Nephron progenitor cell (in vitro differentiated cells): ENCODE data around the gene GZMH.

Source experiments
- DNase-seq: peaks from one replicate; pipeline ENCODE4 v3.0.0; 2021
- H3K27ac Mint-ChIP-seq: 2 replicates; pipeline ENCODE4 v1.8.0; 2021; ENCODE audit warnings: mild to moderate bottlenecking, moderate library complexity, mixed read lengths
- H3K27me3 Mint-ChIP-seq: 2 replicates; pipeline ENCODE4 v1.8.0; 2021; ENCODE audit warnings: mild to moderate bottlenecking, low read depth, mixed read lengths; ENCODE audit not compliant: poor library complexity
- H3K36me3 Mint-ChIP-seq: 2 replicates; pipeline ENCODE4 v1.8.0; 2021; ENCODE audit warnings: low read depth, mixed read lengths
- H3K4me1 Mint-ChIP-seq: 2 replicates; pipeline ENCODE4 v1.8.0; 2021; ENCODE audit warnings: mixed read lengths
- H3K4me3 Mint-ChIP-seq: 2 replicates; pipeline ENCODE4 v1.8.0; 2021; ENCODE audit warnings: mild to moderate bottlenecking, moderate library complexity, mixed read lengths
- H3K9me3 Mint-ChIP-seq: 2 replicates; pipeline ENCODE4 v1.8.0; 2021; ENCODE audit warnings: mild to moderate bottlenecking, moderate library complexity, mixed read lengths
- TF ChIP-seq, protein P1 (sequence below): fragments of 200-600 bp; sonication (generic); IDR thresholded peaks from 2 replicates; pipeline ENCODE4 v1.5.0; 2021; ENCODE audit warnings: antibody characterized with exemption

Gene GZMH

GRCh38 chr14:24578558-24578957 is 30.9 kb downstream of the GZMH start:
- H3K4me3 Mint-ChIP-seq, result no peak overlapping the region
- H3K36me3 Mint-ChIP-seq, result no peaks in the 10 kb centered on the region

DNA sequence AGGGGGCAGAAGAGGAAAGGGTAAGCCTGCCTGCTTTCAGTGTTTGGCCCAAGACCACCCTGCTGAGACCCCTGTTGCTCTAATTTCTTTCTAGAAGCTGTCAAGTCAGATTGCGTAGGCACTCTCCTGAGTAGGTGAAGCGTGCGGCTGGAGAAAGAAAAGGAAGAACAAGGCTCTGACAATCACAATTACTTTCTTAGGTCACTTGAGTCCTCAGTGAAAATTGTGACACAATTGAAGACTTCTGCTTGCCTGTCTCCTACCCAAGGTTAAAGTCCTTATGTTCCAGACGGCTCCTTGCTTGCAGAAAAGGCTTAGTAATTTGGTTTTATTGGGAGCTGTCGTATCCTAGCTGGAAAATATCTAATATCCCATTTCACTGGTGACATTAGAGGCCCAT is 32.7 kb downstream of the GZMH start:
- Mint-ChIP-seq H3K4me1 (no peaks in the 10 kb centered on the region), H3K27me3 (peaks cover 3% of the 10 kb centered on the region), H3K4me3 (no peak overlapping the region), H3K27ac (no peak overlapping the region), H3K36me3 (no peaks in the 10 kb centered on the region), H3K9me3 (no peaks in the 10 kb centered on the region)
- DNase-seq, result no peak
- TF ChIP-seq, protein P1, sequence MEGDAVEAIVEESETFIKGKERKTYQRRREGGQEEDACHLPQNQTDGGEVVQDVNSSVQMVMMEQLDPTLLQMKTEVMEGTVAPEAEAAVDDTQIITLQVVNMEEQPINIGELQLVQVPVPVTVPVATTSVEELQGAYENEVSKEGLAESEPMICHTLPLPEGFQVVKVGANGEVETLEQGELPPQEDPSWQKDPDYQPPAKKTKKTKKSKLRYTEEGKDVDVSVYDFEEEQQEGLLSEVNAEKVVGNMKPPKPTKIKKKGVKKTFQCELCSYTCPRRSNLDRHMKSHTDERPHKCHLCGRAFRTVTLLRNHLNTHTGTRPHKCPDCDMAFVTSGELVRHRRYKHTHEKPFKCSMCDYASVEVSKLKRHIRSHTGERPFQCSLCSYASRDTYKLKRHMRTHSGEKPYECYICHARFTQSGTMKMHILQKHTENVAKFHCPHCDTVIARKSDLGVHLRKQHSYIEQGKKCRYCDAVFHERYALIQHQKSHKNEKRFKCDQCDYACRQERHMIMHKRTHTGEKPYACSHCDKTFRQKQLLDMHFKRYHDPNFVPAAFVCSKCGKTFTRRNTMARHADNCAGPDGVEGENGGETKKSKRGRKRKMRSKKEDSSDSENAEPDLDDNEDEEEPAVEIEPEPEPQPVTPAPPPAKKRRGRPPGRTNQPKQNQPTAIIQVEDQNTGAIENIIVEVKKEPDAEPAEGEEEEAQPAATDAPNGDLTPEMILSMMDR, result no peak

More at GRCh38 chr14:24578558-24578957, 30.9 kb downstream of the GZMH start:
- Mint-ChIP-seq H3K27ac (no peak overlapping the region), H3K27me3 (peaks cover 7% of the 10 kb centered on the region), H3K4me1 (no peaks in the 10 kb centered on the region), H3K9me3 (peaks cover 8% of the 10 kb centered on the region)
- TF ChIP-seq, protein P1, result no peak
- no peak for DNase-seq

DNA sequence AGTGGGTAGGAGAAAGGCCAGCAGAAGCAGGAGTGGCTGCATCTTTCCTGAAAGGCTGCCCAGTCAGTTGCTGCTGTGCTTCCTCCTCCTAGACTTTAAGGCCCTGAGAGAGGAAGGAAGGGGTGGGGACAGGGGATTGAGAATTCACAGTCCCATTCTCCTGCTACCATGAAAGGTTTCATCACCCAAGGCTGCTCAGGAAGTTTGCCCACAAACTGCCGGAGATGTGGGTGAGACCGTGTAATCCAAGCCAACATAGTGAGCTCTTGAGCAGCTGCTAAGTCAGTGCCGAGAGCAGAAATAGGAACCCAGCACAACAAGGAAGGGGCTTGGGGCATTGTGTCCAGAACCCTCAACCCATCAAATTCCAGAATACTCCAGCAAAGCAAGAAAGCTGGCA is 33.3 kb downstream of the GZMH start, which contains the start of gene CTSG:
Gene CTSG (minus strand): TSS at position 69 of the 400 bp plus-strand sequence. CDS start 27 bp downstream, at position 42.
- H3K36me3 Mint-ChIP-seq, result no peaks in the 10 kb centered on the region
- TF ChIP-seq, protein P1, result no peak
- H3K4me3 Mint-ChIP-seq, result no peak within 1 kb of the TSS
- no peaks in the 10 kb centered on the region for H3K9me3 Mint-ChIP-seq
- H3K4me1 Mint-ChIP-seq, result no peaks in the 10 kb centered on the region
- H3K27me3 Mint-ChIP-seq, result no peaks in the 10 kb centered on the region
- no peak within 1 kb of the TSS for H3K27ac Mint-ChIP-seq
- DNase-seq, result no peak

DNA sequence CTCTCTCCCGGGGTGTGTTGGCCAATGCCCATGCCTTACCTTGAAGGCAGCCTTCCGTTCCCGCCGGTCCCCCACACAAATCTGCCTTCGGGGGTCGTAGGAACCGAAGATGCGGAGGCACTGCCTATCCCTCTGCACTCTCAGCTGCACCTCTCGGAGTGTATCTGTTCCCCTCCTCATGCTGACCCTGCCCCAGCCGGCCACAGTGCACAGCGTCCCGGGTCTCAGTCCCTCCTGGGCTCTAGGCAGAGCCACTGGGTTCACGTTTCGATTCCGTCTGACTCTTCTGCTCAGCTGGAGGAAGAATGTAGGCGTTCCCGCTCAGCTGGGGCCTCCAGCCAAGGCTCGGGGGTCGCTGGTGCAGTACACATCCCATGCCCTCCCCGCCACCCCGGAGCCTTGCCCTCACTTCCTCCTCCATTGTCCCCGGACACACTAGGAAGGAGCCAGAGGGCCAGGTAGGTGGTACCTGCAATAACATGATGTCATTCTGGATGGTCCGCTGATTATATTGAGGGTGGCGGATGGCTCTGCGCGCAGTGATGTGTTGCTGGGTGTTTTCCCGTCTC is 35.2 kb downstream of the GZMH start:
- DNase-seq, result no peak
- H3K4me1 Mint-ChIP-seq, result no peaks in the 10 kb centered on the region
- H3K36me3 Mint-ChIP-seq, result no peaks in the 10 kb centered on the region
- no peak overlapping the region for H3K27ac Mint-ChIP-seq
- TF ChIP-seq, protein P1, result no peak
- no peaks in the 10 kb centered on the region for H3K27me3 Mint-ChIP-seq
- peaks cover under 1% of the 10 kb centered on the region for H3K9me3 Mint-ChIP-seq
- H3K4me3 Mint-ChIP-seq, result no peak overlapping the region

- Mint-ChIP-seq H3K36me3 (no peaks in the 10 kb centered on the region), H3K9me3 (peaks cover 40% of the 10 kb centered on the region), H3K4me3 (no peak overlapping the region), H3K27ac (no peak overlapping the region), H3K4me1 (no peaks in the 10 kb centered on the region), H3K27me3 (no peaks in the 10 kb centered on the region)
- no peak for DNase-seq
- TF ChIP-seq, protein P1, result no peak
These were observed 43.2 kb downstream of the GZMH start for GRCh38 chr14:24566318-24566717.

- no peaks in the 10 kb centered on the region for H3K36me3 Mint-ChIP-seq
- peaks cover 40% of the 10 kb centered on the region for H3K9me3 Mint-ChIP-seq
- no peak for DNase-seq
- H3K4me1 Mint-ChIP-seq, result no peaks in the 10 kb centered on the region
- TF ChIP-seq, protein P1, result no peak
- H3K27ac Mint-ChIP-seq, result no peak overlapping the region
- H3K4me3 Mint-ChIP-seq, result no peak overlapping the region
- no peaks in the 10 kb centered on the region for H3K27me3 Mint-ChIP-seq
These were observed 43.7 kb downstream of the GZMH start for GRCh38 chr14:24565766-24566165.
